CD4-positive, alpha-beta T cell treated with Interleukin-6 at 100 ng/mL for 8 hours (primary cell): Measurements from ENCODE around the gene GATA3.
A peak's percentile ranks its signal among the peaks of the same experiment; 100 is the strongest.

Experiments used
- DNase-seq: peaks from one replicate; pipeline ENCODE4 v3.0.0-alpha.2; 2020; ENCODE audit warnings: mixed read lengths, low spot score

Gene GATA3

GRCh38 chr10:8051109-8051821, 3.2 kb upstream of the GATA3 start:
- no peak for DNase-seq

GRCh38 chr10:8051851-8052257, 2.6 kb upstream of the GATA3 start:
- DNase-seq = no peak

GRCh38 chr10:8052341-8052955, 2.0 kb upstream of the GATA3 start:
- DNase-seq = no peak

- no peak for DNase-seq
These were observed 1.5 kb upstream of the GATA3 start for GRCh38 chr10:8052956-8053445.

- DNase-seq = peak; percentile 92
These were observed 843 bp upstream of the GATA3 start for GRCh38 chr10:8053446-8054243.

- DNase-seq = no peak
These were observed 319 bp upstream of the GATA3 start for GRCh38 chr10:8054244-8054493.

GRCh38 chr10:8055420-8056349, 1.2 kb downstream of the GATA3 start:
- peak; percentile 42 for DNase-seq

- DNase-seq = no peak
These were observed 1.9 kb downstream of the GATA3 start for GRCh38 chr10:8056378-8056777.

GRCh38 chr10:8056871-8057331, 2.4 kb downstream of the GATA3 start:
- DNase-seq = peak; percentile 62

- no peak for DNase-seq
These were observed 3.3 kb downstream of the GATA3 start for GRCh38 chr10:8057636-8058273.

GRCh38 chr10:8058274-8059111, 4.0 kb downstream of the GATA3 start:
- no peak for DNase-seq

- DNase-seq = peak; percentile 43
These were observed 4.9 kb downstream of the GATA3 start for GRCh38 chr10:8059191-8059936.

GRCh38 chr10:8060010-8060703, 5.7 kb downstream of the GATA3 start:
- DNase-seq = peak; percentile 79

- DNase-seq = no peak
These were observed 6.2 kb downstream of the GATA3 start for GRCh38 chr10:8060704-8061121.

GRCh38 chr10:8061274-8062211, 7.1 kb downstream of the GATA3 start:
- DNase-seq = peak; percentile 62

- DNase-seq = no peak
These were observed 8.8 kb downstream of the GATA3 start for GRCh38 chr10:8063128-8063908.

GRCh38 chr10:8063935-8064334, 9.4 kb downstream of the GATA3 start:
- no peak for DNase-seq
